Body of pancreas (tissue), 4 donors: ENCODE measurements around the gene PCED1A.

Experiments
- POLR2A ChIP-seq, 3 donors: fragments of 450-650 bp; IDR thresholded peaks; one replicate each; pipeline ENCODE4 v1.6.1; 2016; ENCODE audit warnings: antibody characterized with exemption in 3 of 3, mild to moderate bottlenecking in 2 of 3
- TF ChIP-seq, protein P1 (sequence below), 7 experiments: fragments of 450-650 bp in 4 of 7; fragments of 200-600 bp in 3 of 7; sonication (generic) in 3 of 7; IDR thresholded peaks; one replicate each; pipeline ENCODE4 v1.5.1; 2016 to 2019; ENCODE audit warnings: antibody characterized with exemption in 7 of 7

DNA sequence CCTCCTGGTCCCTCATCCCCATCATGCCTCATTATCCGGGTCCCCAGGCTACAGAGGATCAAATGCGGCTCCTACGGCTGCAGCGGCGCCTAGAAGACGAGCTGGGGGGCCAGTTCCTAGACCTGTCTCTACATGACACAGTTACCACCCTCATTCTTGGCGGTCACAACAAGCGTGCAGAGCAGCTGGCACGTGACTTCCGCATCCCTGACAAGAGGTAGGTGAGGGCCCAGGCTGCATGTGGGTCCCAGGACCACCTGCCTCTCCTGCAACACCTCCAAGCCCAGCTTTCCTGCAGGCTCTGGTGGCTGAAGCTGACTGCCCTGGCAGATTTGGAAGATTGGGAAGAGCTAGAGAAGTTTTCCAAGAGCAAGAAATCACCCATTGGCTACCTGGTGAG lies 24.6 kb upstream of the PCED1A start:
- TF ChIP-seq POLR2A (IDR thresholded peaks at IDR 0.05) = no peak
- TF ChIP-seq, protein P1, sequence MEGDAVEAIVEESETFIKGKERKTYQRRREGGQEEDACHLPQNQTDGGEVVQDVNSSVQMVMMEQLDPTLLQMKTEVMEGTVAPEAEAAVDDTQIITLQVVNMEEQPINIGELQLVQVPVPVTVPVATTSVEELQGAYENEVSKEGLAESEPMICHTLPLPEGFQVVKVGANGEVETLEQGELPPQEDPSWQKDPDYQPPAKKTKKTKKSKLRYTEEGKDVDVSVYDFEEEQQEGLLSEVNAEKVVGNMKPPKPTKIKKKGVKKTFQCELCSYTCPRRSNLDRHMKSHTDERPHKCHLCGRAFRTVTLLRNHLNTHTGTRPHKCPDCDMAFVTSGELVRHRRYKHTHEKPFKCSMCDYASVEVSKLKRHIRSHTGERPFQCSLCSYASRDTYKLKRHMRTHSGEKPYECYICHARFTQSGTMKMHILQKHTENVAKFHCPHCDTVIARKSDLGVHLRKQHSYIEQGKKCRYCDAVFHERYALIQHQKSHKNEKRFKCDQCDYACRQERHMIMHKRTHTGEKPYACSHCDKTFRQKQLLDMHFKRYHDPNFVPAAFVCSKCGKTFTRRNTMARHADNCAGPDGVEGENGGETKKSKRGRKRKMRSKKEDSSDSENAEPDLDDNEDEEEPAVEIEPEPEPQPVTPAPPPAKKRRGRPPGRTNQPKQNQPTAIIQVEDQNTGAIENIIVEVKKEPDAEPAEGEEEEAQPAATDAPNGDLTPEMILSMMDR (IDR thresholded peaks at IDR 0.05) = no peak
